SU-DHL-6 (cell line): ENCODE results near the gene ZNRF1.
"Not testable (repeated sequence)": the region's sequence is repeated elsewhere in the genome, so short reads cannot be mapped to it uniquely, and the experiment has no call there.

Experiments used
- H2AFZ ChIP-seq: fragments of 200-600 bp; sonication (generic); 2 replicates; pipeline ENCODE4 v1.6.1; 2014; ENCODE audit warnings: low read depth, mild to moderate bottlenecking, moderate library complexity, mixed read lengths, antibody characterized with exemption, low read length; ENCODE audit not compliant: severe bottlenecking
- H3F3A ChIP-seq: fragments of 200-600 bp; shearing (Covaris generic); 2 replicates; pipeline ENCODE4 v1.6.0; 2016; ENCODE audit warnings: antibody characterized with exemption, mild to moderate bottlenecking; ENCODE audit not compliant: insufficient read depth
- H3K27ac ChIP-seq: fragments of 200-600 bp; sonication (generic); 2 replicates; pipeline ENCODE4 v1.5.1; 2016; ENCODE audit warnings: low read depth, mild to moderate bottlenecking, low read length, moderate library complexity, mixed read lengths
- H3K27me3 ChIP-seq: fragments of 200-600 bp; sonication (generic), shearing (Covaris generic); 2 replicates; pipeline ENCODE4 v1.6.0; 2014; ENCODE audit warnings: mild to moderate bottlenecking, low read length
- H3K36me3 ChIP-seq: fragments of 200-600 bp; sonication (generic); 2 replicates; pipeline ENCODE4 v1.6.1; 2014; ENCODE audit warnings: mild to moderate bottlenecking, low read length, mixed read lengths
- H3K4me2 ChIP-seq: fragments of 300-600, 200-600 bp; shearing (Covaris generic), sonication (generic); 2 replicates; pipeline ENCODE4 v1.6.0; 2014; ENCODE audit warnings: low read length, low read depth, mild to moderate bottlenecking; ENCODE audit not compliant: poor library complexity, severe bottlenecking
- H3K4me3 ChIP-seq: fragments of 200-600 bp; sonication (generic); 2 replicates; pipeline ENCODE4 v1.5.1; 2014; ENCODE audit warnings: antibody characterized with exemption, low read length, mild to moderate bottlenecking, mixed read lengths; ENCODE audit not compliant: insufficient read depth, poor library complexity, severe bottlenecking
- H3K79me2 ChIP-seq: fragments of 200-600 bp; sonication (generic); 2 replicates; pipeline ENCODE4 v1.6.1; 2014; ENCODE audit warnings: mild to moderate bottlenecking, low read length, moderate library complexity; ENCODE audit not compliant: insufficient read depth
- H3K9ac ChIP-seq: fragments of 200-600 bp; sonication (generic); 2 replicates; pipeline ENCODE4 v1.7.0; 2014; ENCODE audit warnings: mild to moderate bottlenecking, low read length
- H3K9me2 ChIP-seq: fragments of 200-600 bp; sonication (generic); replicated peaks from 2 replicates; pipeline ENCODE4 v1.6.1; 2014; ENCODE audit warnings: low read length; ENCODE audit not compliant: insufficient read depth
- H3K9me3 ChIP-seq: fragments of 200-600 bp; sonication (generic); 2 replicates; pipeline ENCODE4 v1.6.1; 2014; ENCODE audit warnings: low read length, mixed read lengths; ENCODE audit not compliant: insufficient read depth
- H4K20me1 ChIP-seq: fragments of 200-600 bp; sonication (generic); 2 replicates; pipeline ENCODE4 v1.6.1; 2014; ENCODE audit warnings: low read depth, mild to moderate bottlenecking, antibody characterized with exemption, low read length, moderate library complexity, mixed read lengths
- CTCF ChIP-seq: fragments of 200-600 bp; sonication (generic); IDR thresholded peaks from one replicate; pipeline ENCODE4 v1.5.1; 2017; ENCODE audit warnings: antibody characterized with exemption, mild to moderate bottlenecking, low read length, moderate library complexity; ENCODE audit not compliant: insufficient read depth, poor library complexity, severe bottlenecking
- EZH2phosphoT487 ChIP-seq: fragments of 200-600 bp; sonication (generic), shearing (Covaris generic); conservative IDR thresholded peaks from 2 replicates; pipeline ENCODE4 v1.6.1; 2018; ENCODE audit warnings: mild to moderate bottlenecking, antibody characterized with exemption, low read length, moderate library complexity, mixed read lengths

ZNRF1 gene

DNA sequence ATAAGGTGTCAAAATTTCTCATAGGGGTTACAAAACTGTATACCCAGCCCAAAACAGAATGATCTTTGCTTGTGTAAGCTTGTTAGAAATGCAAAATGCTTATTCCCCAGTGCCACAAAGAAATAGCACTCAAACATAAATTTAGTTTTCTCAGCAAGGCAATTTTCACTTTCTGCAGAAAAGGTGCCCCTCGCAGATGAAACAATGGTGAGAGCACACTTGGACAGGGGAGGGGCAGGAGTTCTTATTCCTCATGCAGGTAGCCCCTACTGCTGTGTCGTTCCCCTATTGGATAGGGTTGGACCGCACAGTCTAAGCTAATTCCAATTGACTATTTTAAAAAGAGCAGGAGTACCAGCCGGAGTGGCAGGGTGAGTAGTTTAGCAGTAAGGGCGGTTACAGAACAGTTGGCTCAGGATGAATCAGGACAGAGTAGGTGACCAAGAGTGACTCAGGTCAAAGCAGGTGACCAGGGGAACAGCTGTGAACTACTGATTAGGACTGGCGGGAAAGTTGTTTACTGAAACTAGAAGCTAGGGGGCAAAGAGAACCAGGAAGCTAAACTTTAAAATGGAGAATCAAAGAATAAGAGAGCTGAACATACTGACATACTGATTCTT, 123.2 kb downstream of the ZNRF1 start:
- Histone ChIP-seq H3K9me3 (peaks cover 11% of the 10 kb centered on the region; the same call in 1 of the 2 replicates), H3K36me3 (no peaks in the 10 kb centered on the region), H3K9ac (no peak overlapping the region), H3K9me2 (no peaks in the 10 kb centered on the region), H3K27me3 (no peaks in the 10 kb centered on the region), H4K20me1 (no peaks in the 10 kb centered on the region), H3F3A (no peaks in the 10 kb centered on the region), H3K27ac (no peak overlapping the region), H3K79me2 (no peaks in the 10 kb centered on the region), H3K4me2 (no peak overlapping the region), H2AFZ (no peak overlapping the region), H3K4me3 (no peak overlapping the region)
- TF ChIP-seq EZH2phosphoT487 (no peak), CTCF (no peak)

DNA sequence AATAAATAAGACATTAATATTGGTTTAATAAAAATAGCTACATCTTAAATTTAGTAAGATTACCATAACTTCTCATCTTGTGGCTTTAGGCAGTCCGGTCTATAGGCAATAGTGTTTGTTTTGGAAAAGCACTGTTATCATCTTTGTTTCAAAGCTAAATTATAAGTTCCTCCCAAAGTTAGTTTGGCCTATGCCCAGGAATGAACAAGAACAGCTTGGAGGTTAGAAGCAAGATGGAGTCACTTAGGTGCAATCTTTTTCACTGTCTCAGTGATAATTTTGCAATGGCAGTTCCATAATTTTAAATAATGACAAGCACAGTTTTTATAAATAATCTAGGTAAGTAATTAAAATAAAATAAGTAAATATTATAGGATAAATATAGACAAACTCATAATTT, 123.8 kb downstream of the ZNRF1 start:
- H3K27me3 ChIP-seq = no peaks in the 10 kb centered on the region
- H3K9ac ChIP-seq = no peak overlapping the region
- no peaks in the 10 kb centered on the region; the same call in 1 of the 2 replicates for H3K36me3 ChIP-seq
- no peaks in the 10 kb centered on the region for H3F3A ChIP-seq
- no peak overlapping the region for H3K4me3 ChIP-seq
- no peak for TF ChIP-seq EZH2phosphoT487
- no peak for TF ChIP-seq CTCF
- H2AFZ ChIP-seq = no peak overlapping the region
- H3K9me2 ChIP-seq = no peaks in the 10 kb centered on the region
- peaks cover 17% of the 10 kb centered on the region; the same call in 1 of the 2 replicates for H3K9me3 ChIP-seq
- no peaks in the 10 kb centered on the region for H4K20me1 ChIP-seq
- H3K4me2 ChIP-seq = no peak overlapping the region
- H3K27ac ChIP-seq = no peak overlapping the region
- no peaks in the 10 kb centered on the region for H3K79me2 ChIP-seq

DNA sequence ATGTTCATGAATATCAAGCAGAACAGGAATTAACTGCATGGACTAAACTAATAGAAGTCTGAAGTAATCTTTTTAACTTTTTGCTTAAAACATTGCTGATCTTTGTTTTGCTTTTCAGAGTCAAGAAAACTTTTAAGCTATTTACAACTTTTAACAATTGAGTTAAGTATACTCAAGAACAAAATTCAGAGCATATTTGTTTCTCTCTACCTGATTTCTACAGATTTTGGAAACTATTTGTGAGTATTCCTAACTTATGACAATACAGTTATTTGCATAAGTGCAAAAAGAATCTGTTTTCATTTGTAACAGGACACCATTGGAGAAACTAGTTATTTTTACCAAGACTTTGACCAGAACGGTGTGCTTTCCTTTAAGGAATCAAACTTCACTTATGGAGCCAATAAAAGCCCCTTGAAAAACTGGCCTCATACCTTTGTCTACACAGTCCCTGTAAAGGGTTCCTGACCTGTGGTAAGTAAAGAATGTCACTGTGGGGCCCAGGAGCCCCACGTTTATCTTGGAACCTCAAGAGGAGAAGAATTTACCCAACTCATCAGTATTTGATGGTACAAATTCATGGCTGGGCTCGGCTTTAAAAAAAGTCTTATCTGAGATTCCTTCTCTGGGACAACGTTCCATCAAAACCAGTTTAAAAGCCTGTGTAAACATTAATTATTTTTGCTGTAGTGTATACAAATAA, 129.0 kb downstream of the ZNRF1 start:
- Histone ChIP-seq H3K4me2 (no peak overlapping the region), H4K20me1 (no peaks in the 10 kb centered on the region), H3K4me3 (no peak overlapping the region), H3K27ac (no peak overlapping the region), H3K9me2 (no peaks in the 10 kb centered on the region), H3F3A (no peaks in the 10 kb centered on the region), H3K9ac (no peak overlapping the region), H3K27me3 (no peaks in the 10 kb centered on the region), H2AFZ (no peak overlapping the region), H3K36me3 (no peaks in the 10 kb centered on the region; the same call in 1 of the 2 replicates), H3K79me2 (no peaks in the 10 kb centered on the region), H3K9me3 (peaks cover 9% of the 10 kb centered on the region; the same call in 1 of the 2 replicates)
- TF ChIP-seq EZH2phosphoT487 (no peak), CTCF (no peak)

GRCh38 chr16:75129421-75130149, 130.8 kb downstream of the ZNRF1 start:
- not testable (repeated sequence) for H3K27ac ChIP-seq, H4K20me1 ChIP-seq, H3K4me2 ChIP-seq, H3K27me3 ChIP-seq, H3F3A ChIP-seq, H2AFZ ChIP-seq, H3K36me3 ChIP-seq, H3K4me3 ChIP-seq, H3K9ac ChIP-seq, H3K79me2 ChIP-seq, H3K9me3 ChIP-seq, H3K9me2 ChIP-seq
